Brain microvascular endothelial cell (primary cell): ENCODE data around the gene TRAPPC12.

Experiments
- DNase-seq: peaks from one replicate; pipeline ENCODE4 v3.0.0-alpha.2; 2020
- H3K27ac ChIP-seq: fragments of 250-450 bp; sonication (Bioruptor Pico); 2 replicates; pipeline ENCODE4 v1.5.1; 2020; ENCODE audit warnings: mild to moderate bottlenecking, moderate library complexity
- H3K27me3 ChIP-seq: fragments of 250-450 bp; sonication (Bioruptor Pico); replicated peaks from 2 replicates; pipeline ENCODE4 v1.5.1; 2020; ENCODE audit warnings: mild to moderate bottlenecking
- H3K36me3 ChIP-seq: fragments of 250-450 bp; sonication (Bioruptor Pico); replicated peaks from 2 replicates; pipeline ENCODE4 v1.5.1; 2020; ENCODE audit warnings: mild to moderate bottlenecking
- H3K4me3 ChIP-seq: 2 replicates; pipeline ENCODE4 v1.5.1; 2011; ENCODE audit warnings: low read depth, mild to moderate bottlenecking, control low read depth, low read length, moderate library complexity
- in situ Hi-C: cut with HindIII; loops from 2 replicates; pipeline ENCODE4 v1.10.0; 2017; ENCODE audit warnings: low sequenced_read_pairs, low pct_ligation_motif_present
- TF ChIP-seq, protein P1 (sequence below): IDR thresholded peaks from 2 replicates; pipeline ENCODE4 v1.5.1; 2011; ENCODE audit warnings: low read depth, mild to moderate bottlenecking, moderate library complexity, low read length, control low read depth, inconsistent platforms; ENCODE audit errors: missing control alignments

The TRAPPC12 gene

DNA sequence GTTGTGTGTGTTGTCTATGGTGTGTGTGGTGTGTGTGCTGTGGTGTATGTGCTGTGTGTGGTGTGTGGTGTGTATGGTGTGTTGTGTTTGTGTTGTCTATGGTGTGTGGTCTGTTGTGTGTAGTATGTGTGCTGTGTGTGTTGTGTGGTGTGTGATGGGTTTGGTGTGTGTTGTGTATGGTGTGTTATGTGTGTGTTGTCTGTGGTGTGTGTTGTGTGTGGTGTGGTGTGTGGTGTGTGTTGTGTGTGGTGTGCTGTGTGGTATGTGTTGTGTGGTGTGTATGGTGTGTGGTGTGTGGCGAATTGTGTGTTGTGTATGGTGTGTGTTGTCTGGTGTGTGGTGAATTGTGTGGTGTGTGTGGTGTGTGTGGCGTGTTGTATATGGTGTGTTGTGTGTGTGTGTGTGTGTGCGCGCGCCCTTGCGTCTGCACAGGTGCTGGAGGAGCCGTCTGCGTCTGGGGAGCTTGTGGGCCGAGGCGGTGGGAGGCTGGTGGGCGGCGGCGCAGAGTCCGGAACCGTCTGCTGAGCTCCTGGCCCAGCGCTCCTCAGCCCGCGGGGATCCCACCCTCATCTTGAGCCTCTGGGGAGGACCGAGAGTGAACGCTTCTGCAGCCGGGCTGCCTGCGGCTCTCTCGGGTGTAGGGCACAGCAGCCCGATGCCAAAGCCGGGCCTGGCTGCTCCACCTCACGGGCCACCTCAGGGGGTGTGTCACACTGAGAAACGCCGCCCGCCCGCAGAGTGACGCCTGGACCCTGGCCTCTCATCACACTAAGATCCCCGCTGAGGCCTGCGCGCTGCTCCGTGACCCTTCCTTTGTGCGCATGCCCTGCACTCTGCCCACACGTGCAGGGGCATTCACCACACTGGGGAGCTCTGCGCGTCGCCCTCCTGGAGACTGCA lies 148.6 kb downstream of the TRAPPC12 start:
- no peaks in the 10 kb centered on the region for H3K27me3 ChIP-seq
- in situ Hi-C loops, result no loop called here
- H3K27ac ChIP-seq, result no peak overlapping the region
- TF ChIP-seq, protein P1, sequence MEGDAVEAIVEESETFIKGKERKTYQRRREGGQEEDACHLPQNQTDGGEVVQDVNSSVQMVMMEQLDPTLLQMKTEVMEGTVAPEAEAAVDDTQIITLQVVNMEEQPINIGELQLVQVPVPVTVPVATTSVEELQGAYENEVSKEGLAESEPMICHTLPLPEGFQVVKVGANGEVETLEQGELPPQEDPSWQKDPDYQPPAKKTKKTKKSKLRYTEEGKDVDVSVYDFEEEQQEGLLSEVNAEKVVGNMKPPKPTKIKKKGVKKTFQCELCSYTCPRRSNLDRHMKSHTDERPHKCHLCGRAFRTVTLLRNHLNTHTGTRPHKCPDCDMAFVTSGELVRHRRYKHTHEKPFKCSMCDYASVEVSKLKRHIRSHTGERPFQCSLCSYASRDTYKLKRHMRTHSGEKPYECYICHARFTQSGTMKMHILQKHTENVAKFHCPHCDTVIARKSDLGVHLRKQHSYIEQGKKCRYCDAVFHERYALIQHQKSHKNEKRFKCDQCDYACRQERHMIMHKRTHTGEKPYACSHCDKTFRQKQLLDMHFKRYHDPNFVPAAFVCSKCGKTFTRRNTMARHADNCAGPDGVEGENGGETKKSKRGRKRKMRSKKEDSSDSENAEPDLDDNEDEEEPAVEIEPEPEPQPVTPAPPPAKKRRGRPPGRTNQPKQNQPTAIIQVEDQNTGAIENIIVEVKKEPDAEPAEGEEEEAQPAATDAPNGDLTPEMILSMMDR, result no peak
- DNase-seq, result no peak
- H3K4me3 ChIP-seq, result no peak overlapping the region
- H3K36me3 ChIP-seq, result no peaks in the 10 kb centered on the region
